Large intestine (tissue), 3 donors: ENCODE measurements around the gene ARHGEF12. TPM values are rescaled to one million over a fixed set of nuclear protein-coding genes. Genes with fewer than 3 reads are reported as not detected.

Experiments
- DNase-seq, 2 donors: peaks; one replicate each; pipeline versions ENCODE4 v3.0.0 to v3.0.0-alpha.2; 2013
- H3K27ac ChIP-seq: one replicate; pipeline ENCODE4 v1.5.1; 2013; ENCODE audit warnings: low read length
- H3K27me3 ChIP-seq: 2 replicates; pipeline ENCODE4 v1.6.1; 2013; ENCODE audit warnings: low read length; ENCODE audit not compliant: control insufficient read depth, insufficient read depth
- H3K36me3 ChIP-seq: 2 replicates; pipeline ENCODE4 v1.6.1; 2013; ENCODE audit warnings: low read length; ENCODE audit not compliant: control insufficient read depth, insufficient read depth
- H3K4me1 ChIP-seq: one replicate; pipeline ENCODE4 v1.6.1; 2013; ENCODE audit warnings: low read length; ENCODE audit not compliant: control insufficient read depth, insufficient read depth
- H3K4me3 ChIP-seq: one replicate; pipeline ENCODE4 v1.5.1; 2013; ENCODE audit warnings: low read length
- H3K9me3 ChIP-seq: one replicate; pipeline ENCODE4 v1.6.1; 2013; ENCODE audit warnings: mild to moderate bottlenecking, low read depth, low read length, moderate library complexity; ENCODE audit not compliant: control insufficient read depth
- WGBS: methylation state at CpG from one replicate; pipeline ENCODE4 v1.1.5; 2013; ENCODE audit warnings: low lambda C conversion rate; ENCODE audit not compliant: insufficient coverage; 5-methylcytosine and 5-hydroxymethylcytosine counted together
- polyA plus RNA-seq: library from polyadenylated mRNA; unstranded; fragments of 120-200 nt; gene quantifications from one replicate; pipeline ENCODE4 v1.2.1, GENCODE V29; 2013

ARHGEF12 gene
- polyA plus RNA-seq, 1 donor: 54.9 TPM

DNA sequence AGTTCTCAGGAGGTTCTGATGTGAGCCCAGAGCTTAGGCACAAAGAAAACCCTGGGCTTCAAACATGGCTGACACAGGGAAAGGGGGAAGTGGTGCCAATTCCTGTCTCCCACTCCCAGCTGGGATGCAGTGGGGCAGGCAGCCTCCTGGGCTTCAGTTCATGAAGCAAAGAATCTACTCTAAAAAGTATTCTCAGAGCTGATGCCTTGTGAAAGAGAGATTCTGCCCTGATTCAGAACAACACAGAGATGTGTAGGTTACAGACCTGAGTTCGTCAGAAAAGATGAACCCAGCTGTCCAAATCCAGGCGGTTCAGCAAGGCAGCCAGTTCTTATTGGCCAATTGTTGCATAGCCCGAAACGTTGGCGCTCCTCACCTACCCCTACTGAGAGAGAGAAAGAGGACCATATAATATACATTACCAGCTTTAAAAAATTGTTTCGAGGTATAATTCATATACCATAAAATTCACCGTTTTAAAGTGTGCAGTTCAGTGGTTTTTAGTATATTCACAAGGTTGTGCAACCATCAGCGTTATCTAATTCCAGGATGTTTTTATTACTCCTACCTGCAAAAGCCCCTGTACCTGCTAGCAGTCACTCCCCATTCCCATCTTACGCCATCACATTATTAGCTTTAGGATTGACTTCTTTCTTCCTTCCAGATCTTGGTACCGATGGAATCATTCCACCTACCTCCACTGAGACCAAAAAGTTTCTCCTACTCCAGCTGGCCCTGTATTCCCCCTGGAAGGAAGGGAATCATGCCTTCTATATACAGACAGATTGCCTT is 18.3 kb upstream of the ARHGEF12 start:
- Histone ChIP-seq H3K36me3 (no peaks in the 10 kb centered on the region), H3K27me3 (no peaks in the 10 kb centered on the region), H3K4me1 (peaks cover 32% of the 10 kb centered on the region), H3K4me3 (no peak overlapping the region), H3K9me3 (no peaks in the 10 kb centered on the region), H3K27ac (no peak overlapping the region)
- WGBS: 30% methylated on average over 2 of the region's 10 CpGs
- peak; percentile 36 to 66 for DNase-seq

DNA sequence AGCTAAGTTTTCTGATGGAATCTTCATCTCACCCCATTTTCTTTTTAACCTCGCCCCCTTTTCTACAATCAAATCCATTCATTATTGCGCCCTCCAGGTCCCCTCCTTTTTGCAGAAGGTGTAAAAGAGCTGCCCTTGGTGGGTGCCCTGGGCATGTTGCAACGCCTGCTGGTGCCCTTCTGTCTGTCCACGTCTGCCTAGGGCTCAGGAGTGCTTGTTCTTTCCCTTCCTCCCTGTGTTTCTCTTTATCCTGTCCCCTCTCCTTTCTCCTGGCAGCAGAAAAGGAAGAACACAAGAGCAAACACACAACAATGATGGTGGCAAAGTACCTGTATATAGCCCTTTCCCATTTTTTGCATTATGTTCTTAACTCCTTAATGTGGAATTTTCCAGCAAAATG is 17.3 kb upstream of the ARHGEF12 start:
- Histone ChIP-seq H3K4me3 (no peak overlapping the region), H3K27ac (no peak overlapping the region), H3K9me3 (no peaks in the 10 kb centered on the region), H3K4me1 (peaks cover 32% of the 10 kb centered on the region), H3K27me3 (no peaks in the 10 kb centered on the region), H3K36me3 (no peaks in the 10 kb centered on the region)
- 94% methylated on average over 2 of the region's 4 CpGs for WGBS
- no peak for DNase-seq

DNA sequence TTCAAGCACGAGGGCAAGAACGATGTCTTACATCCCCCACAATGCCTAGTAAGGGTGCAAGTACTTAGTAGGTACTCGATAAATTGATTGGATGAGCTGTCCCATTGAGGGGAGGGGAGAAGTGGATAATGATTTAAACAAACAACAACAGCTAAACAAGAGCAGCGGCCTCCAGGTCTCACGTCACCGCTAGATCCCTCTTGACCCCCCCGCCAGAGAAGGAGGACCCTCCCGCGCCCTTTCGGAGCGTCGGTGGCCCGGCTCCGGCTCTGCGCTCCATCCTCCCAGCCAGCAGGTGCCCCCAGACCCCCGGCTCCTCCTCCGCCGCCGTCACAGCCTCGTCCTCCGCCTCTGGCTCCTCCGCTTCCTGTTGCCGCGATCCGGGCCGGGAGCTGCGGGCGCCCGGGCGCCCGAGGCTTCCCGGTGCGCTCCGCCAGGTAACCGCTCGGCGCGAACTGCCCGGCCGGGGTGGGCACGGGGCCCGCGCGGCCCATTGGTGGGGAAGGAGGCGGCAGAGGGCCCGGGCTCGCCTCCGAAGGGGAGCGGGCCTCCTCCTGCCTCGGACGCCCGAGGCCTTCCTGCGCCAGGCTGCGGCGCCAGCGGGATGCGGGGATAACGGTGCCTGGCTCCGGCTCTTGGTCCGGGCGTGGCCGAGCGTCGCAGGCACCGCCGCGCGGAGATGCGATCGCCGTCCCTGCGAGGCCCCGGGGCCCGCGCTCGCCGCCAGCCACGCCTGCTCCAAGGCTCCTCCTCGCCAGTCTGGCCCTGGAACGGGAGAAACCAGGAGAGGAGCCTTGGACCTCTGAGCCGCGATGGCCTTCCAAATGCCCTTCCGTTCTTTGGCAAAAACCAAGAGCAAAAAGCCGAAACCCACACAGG is 11.0 kb upstream of the ARHGEF12 start, which contains the start of gene TLCD5:
TSS of gene TLCD5 (plus strand) at position 368 of the 879 bp plus-strand sequence. CDS start 2,143 bp downstream, outside the sequence.
- peak within 1 kb of the TSS; percentile 23 for H3K4me3 ChIP-seq

DNA sequence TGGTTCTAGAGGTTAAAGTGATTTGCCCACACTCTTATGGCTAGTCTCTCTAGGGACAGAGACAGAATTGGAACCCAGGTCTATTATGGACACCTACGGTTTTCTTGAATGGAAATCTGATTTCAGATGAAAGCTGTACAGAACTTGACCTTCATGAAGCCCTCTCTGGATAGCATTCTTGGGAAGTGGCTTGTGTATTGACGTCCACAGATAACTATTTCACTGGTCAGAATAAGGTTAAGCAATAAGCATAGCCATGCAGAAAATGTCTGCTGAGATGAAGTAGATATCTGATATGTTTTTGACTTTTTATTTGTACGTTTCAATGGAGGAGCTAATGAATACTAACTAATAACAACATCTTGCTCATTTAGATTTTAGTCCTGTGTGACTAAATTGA is 10.0 kb upstream of the ARHGEF12 start:
- WGBS: no CpG with 5 or more reads among the region's 3 CpGs
- H3K9me3 ChIP-seq: no peaks in the 10 kb centered on the region
- DNase-seq: no peak
- H3K4me1 ChIP-seq: peaks cover 14% of the 10 kb centered on the region
- H3K27ac ChIP-seq: no peak overlapping the region
- H3K36me3 ChIP-seq: peaks cover 9% of the 10 kb centered on the region
- H3K27me3 ChIP-seq: no peaks in the 10 kb centered on the region
- no peak overlapping the region for H3K4me3 ChIP-seq

More for the DNA sequence above, 11.0 kb upstream of the ARHGEF12 start, which contains the start of gene TLCD5:
- Histone ChIP-seq H3K4me1 (peaks cover 14% of the 10 kb centered on the region), H3K9me3 (no peaks in the 10 kb centered on the region), H3K36me3 (peaks cover 4% of the 10 kb centered on the region), H3K27me3 (no peaks in the 10 kb centered on the region), H3K27ac (peak within 1 kb of the TSS; percentile 22)
- 20% methylated on average over 1 of the region's 84 CpGs for WGBS
- peak; percentile 45 to 74 for DNase-seq

DNA sequence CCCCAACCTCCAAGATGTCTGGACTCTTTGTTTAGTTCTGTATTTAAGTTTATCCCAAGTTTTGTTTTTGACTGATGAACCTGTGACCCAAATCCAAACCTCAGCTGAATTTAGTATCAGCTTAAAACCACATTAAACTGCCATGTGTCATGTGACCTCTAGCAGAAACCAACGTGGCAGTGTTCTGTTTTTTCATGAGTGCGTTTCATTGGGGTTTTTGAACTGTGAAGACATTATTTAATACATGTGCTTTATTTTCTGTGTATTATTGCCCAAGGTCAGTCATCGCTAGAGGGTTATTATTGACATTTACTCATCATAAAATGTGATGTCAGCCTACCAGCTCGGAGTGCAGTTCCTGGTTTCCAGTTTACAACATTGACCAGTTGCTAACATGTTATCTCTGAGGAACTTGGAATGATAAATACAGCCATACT is 9.3 kb upstream of the ARHGEF12 start:
- DNase-seq: peak; percentile 70 to 83
- peak overlapping the region; percentile 69 for H3K27ac ChIP-seq
- peaks cover 9% of the 10 kb centered on the region for H3K36me3 ChIP-seq
- H3K4me3 ChIP-seq: no peak overlapping the region
- H3K27me3 ChIP-seq: no peaks in the 10 kb centered on the region
- peaks cover 14% of the 10 kb centered on the region for H3K4me1 ChIP-seq
- H3K9me3 ChIP-seq: no peaks in the 10 kb centered on the region
- WGBS: no CpG with 5 or more reads among the region's 4 CpGs

- H3K27ac ChIP-seq: peak overlapping the region; percentile 69
- no CpG with 5 or more reads among the region's 4 CpGs for WGBS
- no peak for DNase-seq
- no peaks in the 10 kb centered on the region for H3K27me3 ChIP-seq
- no peaks in the 10 kb centered on the region for H3K9me3 ChIP-seq
- no peak overlapping the region for H3K4me3 ChIP-seq
- peaks cover 14% of the 10 kb centered on the region for H3K4me1 ChIP-seq
- peaks cover 9% of the 10 kb centered on the region for H3K36me3 ChIP-seq
Measured at GRCh38 chr11:120327311-120327710, 8.9 kb upstream of the ARHGEF12 start.

DNA sequence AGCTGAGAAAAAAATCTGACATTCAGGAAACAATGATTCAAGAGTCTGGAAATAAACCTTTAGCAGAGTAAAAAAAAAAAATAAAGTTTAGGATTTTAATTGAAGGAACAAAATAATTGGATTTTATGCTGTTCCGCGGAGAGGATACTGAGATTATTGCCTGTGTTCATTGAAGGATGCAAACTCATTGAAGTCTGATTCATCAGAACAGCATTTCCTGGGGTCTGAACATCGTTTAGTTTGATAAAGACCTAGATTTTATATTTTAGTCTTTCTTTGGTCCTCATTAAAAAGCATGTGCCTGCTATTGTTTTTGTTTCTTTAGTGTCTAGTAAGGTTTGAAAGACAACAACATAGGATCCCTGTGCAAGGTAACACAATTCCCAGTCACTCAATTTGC is 6.7 kb upstream of the ARHGEF12 start:
- peaks cover 14% of the 10 kb centered on the region for H3K4me1 ChIP-seq
- WGBS: 93% methylated on average over 3 of the region's 3 CpGs

GRCh38 chr11:120330045-120330444 is 6.2 kb upstream of the ARHGEF12 start:
- WGBS: no CpG with 5 or more reads among the region's 6 CpGs
- Histone ChIP-seq H3K27me3 (no peaks in the 10 kb centered on the region), H3K9me3 (no peaks in the 10 kb centered on the region), H3K36me3 (peaks cover 9% of the 10 kb centered on the region), H3K27ac (no peak overlapping the region), H3K4me3 (no peak overlapping the region), H3K4me1 (peaks cover 10% of the 10 kb centered on the region)
- DNase-seq: no peak

More for the DNA sequence above, 6.7 kb upstream of the ARHGEF12 start:
- Histone ChIP-seq H3K27me3 (no peaks in the 10 kb centered on the region), H3K27ac (no peak overlapping the region), H3K36me3 (peaks cover 9% of the 10 kb centered on the region), H3K9me3 (no peaks in the 10 kb centered on the region), H3K4me3 (no peak overlapping the region)
- DNase-seq: no peak

DNA sequence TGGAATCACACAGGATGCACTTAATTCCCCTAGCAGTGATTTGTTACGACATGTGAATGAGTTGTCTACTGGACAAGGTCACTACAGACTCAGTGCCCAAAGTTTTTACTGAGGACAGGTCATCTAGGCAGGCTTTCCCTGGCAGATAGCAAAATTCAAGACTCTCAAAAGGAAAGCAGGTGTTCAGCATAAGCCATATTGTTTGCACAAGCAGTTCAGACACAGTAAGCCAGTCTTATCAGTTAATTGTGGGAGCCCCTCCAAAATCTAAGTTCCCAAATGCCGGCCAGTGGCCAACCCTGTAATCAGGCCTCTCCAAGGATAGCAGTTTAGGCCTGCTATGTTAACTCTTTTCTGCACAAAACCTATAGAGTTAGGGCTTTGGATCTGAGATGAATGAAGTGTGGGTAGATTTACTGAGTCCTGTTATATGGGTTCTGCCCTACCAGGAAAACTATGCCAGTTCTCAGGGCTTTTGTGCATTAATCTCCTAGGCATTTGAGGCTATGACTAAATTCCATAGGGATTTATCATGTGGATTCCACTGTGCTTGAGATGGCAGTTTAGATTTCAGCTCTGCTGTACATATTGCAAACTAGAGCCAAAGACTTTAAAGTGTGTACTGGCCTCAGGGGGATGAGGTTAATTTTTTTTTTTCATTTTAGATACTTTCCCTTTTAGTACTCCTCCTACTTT is 4.8 kb upstream of the ARHGEF12 start:
- no CpG with 5 or more reads among the region's 2 CpGs for WGBS

More for the DNA sequence above, 4.8 kb upstream of the ARHGEF12 start:
- H3K36me3 ChIP-seq: peaks cover 9% of the 10 kb centered on the region
- H3K27ac ChIP-seq: no peak overlapping the region
- H3K4me3 ChIP-seq: no peak overlapping the region
- no peak for DNase-seq
- no peaks in the 10 kb centered on the region for H3K9me3 ChIP-seq
- peaks cover 10% of the 10 kb centered on the region for H3K4me1 ChIP-seq
- H3K27me3 ChIP-seq: no peaks in the 10 kb centered on the region
